ENCODE measurements around the gene SLC37A1. TPM values are rescaled to one million over a fixed set of nuclear protein-coding genes. Genes with fewer than 3 reads are reported as not detected.

Gene SLC37A1
- total RNA-seq, 1 experiment from 2014 or later: 11.2 TPM

DNA sequence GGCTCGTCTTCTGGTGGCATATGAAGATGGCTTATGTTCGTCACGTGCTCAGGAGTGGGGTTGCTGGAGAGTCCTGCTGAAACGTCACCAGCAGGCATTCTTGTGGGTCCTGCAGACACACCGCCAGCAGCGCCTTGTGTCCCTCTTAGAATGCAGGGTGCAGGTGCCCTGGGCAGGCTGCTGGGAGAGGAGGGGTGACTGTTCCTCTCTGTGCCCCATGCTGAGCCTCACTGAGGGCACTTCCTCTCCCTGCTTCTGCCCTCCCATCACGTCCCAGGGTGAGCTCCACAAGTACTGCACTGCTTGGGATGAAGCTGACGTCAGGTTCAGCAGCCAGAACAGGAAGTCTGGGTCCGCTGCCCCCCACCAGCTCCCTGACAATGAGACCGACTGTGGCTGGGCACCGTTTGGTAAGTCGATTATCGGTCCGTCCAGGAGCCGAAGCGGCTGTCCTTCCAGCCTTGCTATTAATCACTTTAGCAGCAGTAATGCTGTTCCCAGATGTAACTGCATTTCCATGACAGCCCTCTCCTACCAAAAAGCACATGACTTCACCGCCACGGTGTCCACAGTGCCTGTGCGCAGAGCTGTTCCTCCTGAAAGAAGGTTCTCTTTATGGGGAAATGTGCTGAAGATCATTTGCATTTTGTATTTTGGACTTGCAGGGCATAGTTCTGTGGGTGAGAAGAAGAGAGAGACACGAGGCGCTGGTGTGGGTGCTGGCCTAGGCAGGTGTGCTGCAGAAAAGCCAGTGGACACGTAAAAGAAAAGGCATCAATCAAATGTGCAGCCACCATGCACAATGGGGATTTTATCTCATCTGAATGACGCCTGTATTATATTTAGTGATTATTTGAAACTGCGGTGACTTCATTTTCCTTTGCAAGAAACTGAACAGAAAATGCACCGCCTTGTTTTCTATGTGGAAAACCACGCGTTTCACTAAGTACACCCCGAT, 21.0 kb downstream of the SLC37A1 start:
- CTCF ChIA-PET: interaction anchor here (1.0 kb wide), 1 partner anchor 225 kb away, joined by 3 read pairs; no protein-coding TSS in a partner anchor
- H3K27me3 ChIP-seq (replicated peaks; ENCODE audit: insufficient read depth, low read depth, low read length, poor library complexity): no peaks in the 10 kb centered on the region
- peak overlapping the region; percentile 14 for H3K4me3 ChIP-seq (ENCODE audit: low read depth, low read length, poor library complexity, severe bottlenecking)
- TF ChIP-seq, protein P1, sequence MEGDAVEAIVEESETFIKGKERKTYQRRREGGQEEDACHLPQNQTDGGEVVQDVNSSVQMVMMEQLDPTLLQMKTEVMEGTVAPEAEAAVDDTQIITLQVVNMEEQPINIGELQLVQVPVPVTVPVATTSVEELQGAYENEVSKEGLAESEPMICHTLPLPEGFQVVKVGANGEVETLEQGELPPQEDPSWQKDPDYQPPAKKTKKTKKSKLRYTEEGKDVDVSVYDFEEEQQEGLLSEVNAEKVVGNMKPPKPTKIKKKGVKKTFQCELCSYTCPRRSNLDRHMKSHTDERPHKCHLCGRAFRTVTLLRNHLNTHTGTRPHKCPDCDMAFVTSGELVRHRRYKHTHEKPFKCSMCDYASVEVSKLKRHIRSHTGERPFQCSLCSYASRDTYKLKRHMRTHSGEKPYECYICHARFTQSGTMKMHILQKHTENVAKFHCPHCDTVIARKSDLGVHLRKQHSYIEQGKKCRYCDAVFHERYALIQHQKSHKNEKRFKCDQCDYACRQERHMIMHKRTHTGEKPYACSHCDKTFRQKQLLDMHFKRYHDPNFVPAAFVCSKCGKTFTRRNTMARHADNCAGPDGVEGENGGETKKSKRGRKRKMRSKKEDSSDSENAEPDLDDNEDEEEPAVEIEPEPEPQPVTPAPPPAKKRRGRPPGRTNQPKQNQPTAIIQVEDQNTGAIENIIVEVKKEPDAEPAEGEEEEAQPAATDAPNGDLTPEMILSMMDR (conservative IDR thresholded peaks at IDR 0.05; ENCODE audit: low read depth, low read length): no peak
- no peak for TF ChIP-seq EZH2 (IDR thresholded peaks at IDR 0.05; ENCODE audit: borderline replicate concordance, low read depth, low read length, poor library complexity, severe bottlenecking)
- intact Hi-C loops (cut with micrococcal nuclease; ENCODE audit: unreplicated experiment): loop anchor here (5.0 to 10.0 kb wide), 3 partner anchors 38 to 227 kb away; no protein-coding TSS in a partner anchor
- POLR2A ChIA-PET (ENCODE audit: low non-redundant PET): no interaction called here
- peak; percentile 88 for DNase-seq (ENCODE audit: low spot score)
- BruUV-seq (replicated peaks): TSS peak; percentile 56
- no peaks in the 10 kb centered on the region for H3K36me3 ChIP-seq (ENCODE audit: insufficient read depth, low read length, poor library complexity, severe bottlenecking)
- peaks cover 29% of the 10 kb centered on the region for H3K4me1 ChIP-seq (ENCODE audit: insufficient read depth, low read length, poor library complexity, severe bottlenecking)
- no peaks in the 10 kb centered on the region for H3K9me3 ChIP-seq (ENCODE audit: low read depth, low read length, poor library complexity, severe bottlenecking)
- H3K27ac ChIP-seq (ENCODE audit: low read depth, low read length, poor library complexity, severe bottlenecking): no peak overlapping the region

DNA sequence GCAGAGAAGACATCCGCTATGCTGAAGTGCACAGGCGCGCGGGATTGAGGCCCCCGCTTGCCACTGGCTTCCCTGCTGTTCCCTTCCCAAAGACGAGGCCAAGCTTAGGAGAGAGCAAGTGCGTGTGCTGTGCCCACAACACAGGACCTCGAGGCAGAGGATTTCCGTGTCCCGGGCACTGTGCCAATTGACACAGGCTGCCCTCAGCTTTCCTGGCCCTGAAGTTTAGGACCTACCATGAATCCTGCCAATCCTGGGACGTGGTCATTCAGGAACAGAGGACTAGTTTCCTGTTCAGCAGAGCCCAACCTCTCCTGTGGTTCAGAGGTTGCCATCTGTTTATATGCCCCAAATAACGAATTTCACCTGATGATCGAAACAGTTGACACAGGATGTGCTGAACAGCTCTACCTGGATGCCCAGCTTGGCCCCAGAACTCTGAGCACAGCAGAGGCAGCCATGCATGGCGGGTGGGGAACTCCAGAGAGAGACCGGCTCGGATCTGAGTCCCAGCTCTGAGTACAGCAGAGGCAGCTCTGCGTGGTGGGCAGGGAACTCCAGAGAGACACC, 22.0 kb downstream of the SLC37A1 start:
- TF ChIP-seq EZH2 (IDR thresholded peaks at IDR 0.05; ENCODE audit: borderline replicate concordance, low read depth, low read length, poor library complexity, severe bottlenecking): no peak
- TF ChIP-seq, protein P1 (conservative IDR thresholded peaks at IDR 0.05; ENCODE audit: low read depth, low read length): no peak
- Histone ChIP-seq H3K27ac (ENCODE audit: low read depth, low read length, poor library complexity, severe bottlenecking) (no peak overlapping the region), H3K4me1 (ENCODE audit: insufficient read depth, low read length, poor library complexity, severe bottlenecking) (peaks cover 29% of the 10 kb centered on the region), H3K9me3 (ENCODE audit: low read depth, low read length, poor library complexity, severe bottlenecking) (no peaks in the 10 kb centered on the region), H3K4me3 (ENCODE audit: low read depth, low read length, poor library complexity, severe bottlenecking) (no peak overlapping the region), H3K27me3 (replicated peaks; ENCODE audit: insufficient read depth, low read depth, low read length, poor library complexity) (no peaks in the 10 kb centered on the region), H3K36me3 (ENCODE audit: insufficient read depth, low read length, poor library complexity, severe bottlenecking) (no peaks in the 10 kb centered on the region)
- no TSS peak for BruUV-seq (replicated peaks)
- DNase-seq (ENCODE audit: low spot score): no peak
- intact Hi-C loops (cut with micrococcal nuclease; ENCODE audit: unreplicated experiment): loop anchor here (2.0 to 10.0 kb wide), 4 partner anchors 37 to 228 kb away; no protein-coding TSS in a partner anchor
- POLR2A ChIA-PET (ENCODE audit: low non-redundant PET): no interaction called here
- CTCF ChIA-PET: interaction anchor here (0.7 kb wide), 1 partner anchor 226 kb away, joined by 3 read pairs; no protein-coding TSS in a partner anchor

DNA sequence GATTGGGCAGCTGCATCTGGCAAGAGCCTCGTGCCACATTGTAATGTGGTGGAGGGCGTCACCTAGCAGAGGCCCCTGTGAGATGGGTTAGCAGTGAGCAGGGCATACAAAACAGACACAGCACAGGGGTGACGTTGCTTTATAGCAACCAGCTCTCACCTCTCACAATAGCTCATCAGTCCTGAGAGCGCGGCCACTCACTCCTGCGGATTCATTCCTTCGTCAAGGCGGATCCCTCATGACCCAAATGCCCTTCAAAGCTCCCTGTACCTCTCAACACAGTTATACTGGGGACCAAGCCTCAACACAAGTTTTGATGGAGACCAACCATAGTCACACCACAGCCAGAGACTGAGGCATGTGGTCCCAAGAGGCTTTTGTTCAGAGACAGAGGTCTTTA, 22.9 kb downstream of the SLC37A1 start:
- DNase-seq (ENCODE audit: low spot score): no peak
- no peak for TF ChIP-seq EZH2 (IDR thresholded peaks at IDR 0.05; ENCODE audit: borderline replicate concordance, low read depth, low read length, poor library complexity, severe bottlenecking)
- TF ChIP-seq, protein P1 (conservative IDR thresholded peaks at IDR 0.05; ENCODE audit: low read depth, low read length): no peak
- H3K4me3 ChIP-seq (ENCODE audit: low read depth, low read length, poor library complexity, severe bottlenecking): no peak overlapping the region
- CTCF ChIA-PET: interaction anchor here (0.7 to 1.0 kb wide), 3 partner anchors 225 to 227 kb away, joined by 3 read pairs; no protein-coding TSS in a partner anchor
- H3K4me1 ChIP-seq (ENCODE audit: insufficient read depth, low read length, poor library complexity, severe bottlenecking): peaks cover 29% of the 10 kb centered on the region
- no peaks in the 10 kb centered on the region for H3K27me3 ChIP-seq (replicated peaks; ENCODE audit: insufficient read depth, low read depth, low read length, poor library complexity)
- BruUV-seq (replicated peaks): no TSS peak
- H3K9me3 ChIP-seq (ENCODE audit: low read depth, low read length, poor library complexity, severe bottlenecking): no peaks in the 10 kb centered on the region
- no peaks in the 10 kb centered on the region for H3K36me3 ChIP-seq (ENCODE audit: insufficient read depth, low read length, poor library complexity, severe bottlenecking)
- POLR2A ChIA-PET (ENCODE audit: low non-redundant PET): interaction anchor here (0.6 to 0.7 kb wide), 2 partner anchors 11 to 58 kb away, joined by 3 read pairs; no protein-coding TSS in a partner anchor
- intact Hi-C loops (cut with micrococcal nuclease; ENCODE audit: unreplicated experiment): loop anchor here (2.0 to 10.0 kb wide), 4 partner anchors 36 to 229 kb away; no protein-coding TSS in a partner anchor
- H3K27ac ChIP-seq (ENCODE audit: low read depth, low read length, poor library complexity, severe bottlenecking): no peak overlapping the region

Data from A673 (cell line).